SK-N-SH (cell line): Measurements from ENCODE around the gene GABRB1.

ENCODE experiments used
- CTCF ChIP-seq: fragments of 200-600 bp; sonication (generic); IDR thresholded peaks from 2 replicates; pipeline ENCODE4 v1.6.1; 2017; ENCODE audit warnings: antibody characterized with exemption, mild to moderate bottlenecking, moderate library complexity
- ELF1 ChIP-seq: IDR thresholded peaks from 2 replicates; pipeline ENCODE4 v1.4.0; 2012
- EP300 ChIP-seq, 2 experiments: IDR thresholded peaks; 2 replicates each; pipeline versions ENCODE4 v1.4.0 to v1.6.1; 2012; ENCODE audit warnings: borderline replicate concordance in 1 of 2, low read depth in 1 of 2, low read length in 1 of 2
- EZH2phosphoT487 ChIP-seq: fragments of 200-600 bp; sonication (generic); IDR thresholded peaks from 2 replicates; pipeline ENCODE4 v1.6.1; 2017; ENCODE audit warnings: low read depth, mixed run types, mild to moderate bottlenecking, antibody characterized with exemption, moderate library complexity, borderline replicate concordance
- MXI1 ChIP-seq: IDR thresholded peaks from 2 replicates; pipeline ENCODE4 v1.6.1; 2012; ENCODE audit warnings: mild to moderate bottlenecking, low read depth, low read length, improper control_type of control experiment
- REST ChIP-seq: IDR thresholded peaks from 2 replicates; pipeline ENCODE4 v1.6.1; 2012; ENCODE audit warnings: mild to moderate bottlenecking, low read depth, low read length, moderate library complexity
- RFX5 ChIP-seq: IDR thresholded peaks from 2 replicates; pipeline ENCODE4 v1.6.1; 2012; ENCODE audit warnings: mild to moderate bottlenecking, improper control_type of control experiment, low read length
- SIN3A ChIP-seq: IDR thresholded peaks from 2 replicates; pipeline ENCODE4 v1.6.1; 2012; ENCODE audit warnings: low read depth, mild to moderate bottlenecking, low read length, moderate library complexity, borderline replicate concordance
- TEAD4 ChIP-seq: IDR thresholded peaks from 2 replicates; pipeline ENCODE4 v1.4.0; 2012; ENCODE audit warnings: mild to moderate bottlenecking, borderline replicate concordance; ENCODE audit not compliant: insufficient read depth
- YY1 ChIP-seq: IDR thresholded peaks from 2 replicates; pipeline ENCODE4 v1.4.0; 2012; ENCODE audit warnings: low read depth, mild to moderate bottlenecking

GRCh38 chr4:47207555-47207954 lies 176.2 kb downstream of the GABRB1 start:
- TF ChIP-seq CTCF (no peak), RFX5 (no peak), ELF1 (no peak), TEAD4 (no peak), EP300 (IDR thresholded peaks at IDR 0.05; ENCODE audit: borderline replicate concordance in 1 of 2, low read depth in 1 of 2, low read length in 1 of 2) (no peak), REST (no peak), YY1 (no peak), EZH2phosphoT487 (no peak), MXI1 (no peak), SIN3A (no peak)
